NB4 (cell line): ENCODE data around the gene STK32B.

ENCODE experiments used
- POLR2A ChIP-seq: IDR thresholded peaks from 2 replicates; pipeline ENCODE4 v1.6.1; 2011; ENCODE audit warnings: mild to moderate bottlenecking; ENCODE audit not compliant: insufficient read length; ENCODE audit errors: extremely low read depth
- TF ChIP-seq, protein P1 (sequence below): IDR thresholded peaks from one replicate; pipeline ENCODE4 v1.5.1; 2012; ENCODE audit warnings: low read depth, low read length

DNA sequence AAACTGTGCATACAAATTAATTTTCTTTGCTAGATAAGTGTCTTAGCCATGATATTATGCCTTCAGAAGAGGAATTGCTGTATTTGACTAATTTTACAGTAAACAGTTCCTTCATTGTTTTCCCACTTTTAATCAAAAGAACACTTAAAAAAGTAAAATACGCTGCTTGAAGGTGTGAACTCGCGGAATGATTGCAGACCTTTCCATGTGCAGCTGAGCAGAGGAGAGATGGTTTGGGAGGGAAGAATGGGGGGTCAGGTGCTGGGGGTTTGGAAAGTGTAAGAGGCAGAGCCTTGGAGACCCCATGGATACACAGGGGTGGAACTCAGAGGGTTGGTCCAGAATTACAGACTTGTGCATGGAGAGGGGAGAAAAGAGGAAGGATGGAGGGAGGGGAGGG lies 47.4 kb upstream of the STK32B start:
- TF ChIP-seq, protein P1, sequence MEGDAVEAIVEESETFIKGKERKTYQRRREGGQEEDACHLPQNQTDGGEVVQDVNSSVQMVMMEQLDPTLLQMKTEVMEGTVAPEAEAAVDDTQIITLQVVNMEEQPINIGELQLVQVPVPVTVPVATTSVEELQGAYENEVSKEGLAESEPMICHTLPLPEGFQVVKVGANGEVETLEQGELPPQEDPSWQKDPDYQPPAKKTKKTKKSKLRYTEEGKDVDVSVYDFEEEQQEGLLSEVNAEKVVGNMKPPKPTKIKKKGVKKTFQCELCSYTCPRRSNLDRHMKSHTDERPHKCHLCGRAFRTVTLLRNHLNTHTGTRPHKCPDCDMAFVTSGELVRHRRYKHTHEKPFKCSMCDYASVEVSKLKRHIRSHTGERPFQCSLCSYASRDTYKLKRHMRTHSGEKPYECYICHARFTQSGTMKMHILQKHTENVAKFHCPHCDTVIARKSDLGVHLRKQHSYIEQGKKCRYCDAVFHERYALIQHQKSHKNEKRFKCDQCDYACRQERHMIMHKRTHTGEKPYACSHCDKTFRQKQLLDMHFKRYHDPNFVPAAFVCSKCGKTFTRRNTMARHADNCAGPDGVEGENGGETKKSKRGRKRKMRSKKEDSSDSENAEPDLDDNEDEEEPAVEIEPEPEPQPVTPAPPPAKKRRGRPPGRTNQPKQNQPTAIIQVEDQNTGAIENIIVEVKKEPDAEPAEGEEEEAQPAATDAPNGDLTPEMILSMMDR: no peak
- TF ChIP-seq POLR2A: no peak
